Putamen (tissue), 1 donor: ENCODE data around the gene PAQR9.

Experiments used
- DNase-seq: peaks from one replicate; pipeline ENCODE4 v3.0.0-alpha.2; 2016; ENCODE audit warnings: low spot score

PAQR9 gene

DNA sequence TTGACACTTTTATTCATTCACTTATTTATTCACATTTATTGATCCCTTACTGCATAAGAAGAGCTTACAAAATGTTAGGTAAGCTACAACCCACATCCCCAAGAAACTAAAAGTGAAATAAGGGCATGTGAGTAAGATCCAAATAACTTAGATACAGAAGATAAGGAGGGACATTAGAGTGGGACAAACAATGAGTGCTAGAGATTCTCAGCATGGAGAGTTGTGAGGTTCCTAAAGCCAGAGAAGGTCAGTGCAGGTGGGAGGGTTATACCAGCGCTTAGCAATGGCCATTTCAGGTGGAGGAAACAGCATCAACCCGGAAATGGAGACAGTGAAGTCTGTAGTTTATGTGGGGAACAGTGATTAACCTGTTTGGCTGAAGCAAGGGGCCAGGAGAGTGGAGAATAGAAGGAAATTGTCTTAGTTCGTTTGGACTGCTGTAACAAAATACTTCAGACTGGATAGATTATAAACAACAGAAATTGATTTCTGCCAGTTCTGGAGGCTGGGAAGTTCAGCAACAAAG is 49.1 kb downstream of the PAQR9 start:
- DNase-seq: no peak

DNA sequence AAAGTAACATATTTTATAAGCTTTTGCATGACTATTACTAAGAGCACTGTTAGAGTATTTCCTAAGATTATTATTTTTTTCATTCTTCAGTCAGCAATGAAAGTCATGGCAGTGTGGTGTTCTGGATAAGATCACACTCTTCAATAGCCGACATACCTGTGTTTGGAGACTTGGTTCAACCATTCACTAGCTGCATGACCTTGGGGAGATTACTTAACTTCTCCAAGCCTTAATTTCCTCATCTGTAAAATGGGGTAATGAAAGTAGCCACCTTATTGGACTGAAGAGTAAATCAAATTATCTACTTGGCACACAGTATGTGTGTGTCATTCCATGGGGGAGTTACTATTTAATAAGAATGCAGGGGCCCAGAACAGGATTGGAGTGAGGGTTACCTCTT is 50.0 kb downstream of the PAQR9 start:
- no peak for DNase-seq

DNA sequence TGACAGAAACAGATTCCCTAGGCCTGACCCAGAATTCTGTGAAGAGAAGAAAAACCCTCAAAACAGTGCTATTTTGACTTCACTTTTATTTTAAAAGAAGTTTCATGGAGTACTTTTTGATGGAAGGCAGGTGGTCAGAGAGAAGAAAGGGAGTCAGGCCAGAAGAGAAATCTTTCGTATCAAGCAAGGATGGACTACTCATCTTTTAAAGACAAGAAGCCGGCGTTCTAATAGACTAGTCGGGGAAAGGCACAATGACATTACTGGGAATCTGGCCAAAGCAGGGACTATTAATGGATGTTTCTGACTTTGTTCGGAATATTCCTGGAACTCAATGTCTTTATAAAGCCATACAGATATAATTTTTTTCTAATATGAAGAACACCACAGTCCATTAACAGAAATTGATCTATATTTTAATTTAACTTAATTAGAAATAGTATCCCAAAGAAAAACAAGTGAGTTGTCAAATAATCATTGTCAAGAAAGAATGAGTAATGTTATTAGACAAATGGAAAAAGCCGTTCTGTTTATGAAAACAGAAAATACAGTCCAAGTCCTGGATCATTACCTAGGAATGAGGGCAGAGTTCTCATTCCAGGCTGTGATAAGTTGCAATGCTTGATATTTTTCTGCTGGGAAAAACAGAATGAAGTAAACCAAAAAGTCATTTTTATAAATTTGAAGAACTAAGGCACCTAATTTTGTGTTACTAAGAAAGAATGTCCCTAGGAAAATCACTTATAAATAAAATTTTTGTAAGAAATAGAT is 50.9 kb downstream of the PAQR9 start:
- DNase-seq: no peak
